ENCODE results near the gene FGFR2.

GRCh38 chr10:121647401-121647800 is 49.2 kb upstream of the FGFR2 start:
- no peak for TF ChIP-seq EGR1 (IDR thresholded peaks at IDR 0.05)
- no peak for TF ChIP-seq REST (IDR thresholded peaks at IDR 0.05; ENCODE audit: low read depth)
- TF ChIP-seq RAD21 (IDR thresholded peaks at IDR 0.05; ENCODE audit: low read depth), result no peak
- no peak for TF ChIP-seq TAF1 (IDR thresholded peaks at IDR 0.05; ENCODE audit: low read depth)

Measured in Ishikawa (cell line).